NCI-H2171 treated with DMSO at 0.1 percent for 48 hours (cell line): ENCODE measurements around the gene ZFP14.
A peak's percentile ranks its signal among the peaks of the same experiment; 100 is the strongest.

ENCODE experiments used
- DNase-seq: peaks from one replicate; lab custom pipeline; 2025; lab: John Stamatoyannopoulos, UW

ZFP14 gene

DNA sequence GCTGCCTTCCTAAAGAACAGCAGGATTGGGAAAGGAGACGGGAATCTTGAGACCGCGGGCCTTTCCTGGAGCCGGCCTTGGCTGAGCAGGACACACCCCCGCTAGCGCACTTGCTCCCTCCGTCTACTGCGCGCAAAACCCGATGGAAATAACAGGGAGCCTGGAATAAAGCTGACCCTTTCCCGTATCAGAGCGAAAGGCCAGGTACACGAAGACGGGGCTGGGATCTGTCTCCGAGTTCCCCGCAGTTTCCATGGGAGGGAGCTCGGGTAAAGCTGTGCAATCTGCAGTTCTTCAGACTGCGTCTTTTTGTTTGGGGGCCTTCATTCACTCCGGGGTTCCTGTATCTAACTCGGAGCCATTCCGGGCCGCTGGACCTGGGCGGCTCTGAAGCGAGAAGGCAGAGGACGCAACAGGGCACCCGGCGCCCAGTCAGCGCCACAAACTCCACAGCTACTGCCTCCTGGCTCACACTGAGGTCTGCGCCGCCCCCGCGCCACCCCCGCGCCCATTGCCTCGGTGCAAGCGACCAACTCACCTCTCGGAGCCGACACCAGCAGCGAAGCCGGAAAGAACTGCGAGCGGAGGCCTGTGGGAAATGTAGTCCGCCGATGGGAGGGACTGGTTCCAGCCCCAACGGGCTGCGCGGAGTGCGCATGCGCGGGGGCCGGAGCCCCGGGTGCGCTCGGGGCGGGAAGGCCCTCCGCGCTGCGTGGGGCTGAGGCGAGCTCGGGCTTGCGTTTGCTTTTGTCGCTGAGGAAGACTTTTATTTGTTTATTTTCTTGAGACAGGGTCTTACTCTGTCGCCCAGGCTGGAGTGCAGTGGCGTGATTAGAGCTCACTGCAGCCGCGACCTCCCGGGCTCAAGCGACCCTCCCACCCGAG lies at the start of gene ZFP14:
Gene ZFP14 (minus strand): TSS at position 577 of the 885 bp plus-strand sequence. CDS start 11,309 bp downstream, outside the sequence.
- DNase-seq: peak; percentile 93

DNA sequence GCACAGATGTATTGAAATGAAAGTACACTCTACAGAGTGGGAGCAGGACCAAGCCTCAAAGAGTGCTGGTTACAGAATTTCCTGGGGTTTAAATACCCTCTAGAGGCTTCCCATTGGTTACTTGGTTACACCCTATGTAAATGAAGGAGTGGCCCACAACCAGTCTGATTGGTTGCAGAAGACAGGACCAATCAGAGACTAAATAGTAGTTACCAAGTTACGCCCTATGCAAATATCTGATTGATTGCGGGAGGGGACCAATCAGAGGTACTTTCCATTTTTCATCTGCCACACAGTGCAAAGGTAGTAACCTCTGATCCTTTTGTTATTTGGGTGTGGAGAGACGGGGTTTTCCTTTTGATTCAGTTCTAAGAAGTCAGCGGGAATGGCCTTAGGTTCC lies 44.9 kb upstream of the ZFP14 start:
- DNase-seq: no peak

DNA sequence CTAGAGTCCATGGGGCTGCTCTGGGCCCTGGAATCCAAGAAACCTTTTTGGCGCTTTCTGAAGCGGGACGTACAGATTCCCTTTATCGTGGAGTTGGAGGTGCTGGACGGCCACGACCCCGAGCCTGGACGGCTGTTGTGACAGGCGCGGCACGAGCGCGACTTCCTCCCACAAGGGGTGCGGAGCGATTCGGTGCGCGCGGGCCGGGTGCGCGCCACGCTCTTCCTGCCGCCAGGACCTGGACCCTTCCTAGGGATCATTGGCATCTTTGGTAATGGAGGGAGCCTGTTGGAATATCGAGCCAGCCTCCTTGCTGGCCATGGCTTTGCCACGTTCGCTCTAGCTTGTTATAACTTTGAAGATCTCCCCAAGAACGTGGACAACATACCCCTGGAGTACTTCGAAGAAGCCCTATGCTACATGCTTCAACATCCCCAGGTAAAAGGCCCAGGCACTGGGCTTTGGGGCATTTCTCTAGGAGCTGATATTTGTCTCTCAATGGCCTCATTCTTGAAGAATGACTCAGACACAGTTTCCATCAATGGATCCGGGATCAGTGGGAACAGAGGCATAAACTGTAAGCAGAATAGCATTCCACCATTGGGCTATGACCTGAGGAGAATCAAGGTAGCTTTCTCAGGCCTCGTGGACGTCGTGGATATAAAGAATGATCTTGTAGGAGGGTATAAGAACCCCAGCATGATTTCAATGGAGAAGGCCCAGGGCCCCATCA lies 42.9 kb upstream of the ZFP14 start:
- DNase-seq: no peak

DNA sequence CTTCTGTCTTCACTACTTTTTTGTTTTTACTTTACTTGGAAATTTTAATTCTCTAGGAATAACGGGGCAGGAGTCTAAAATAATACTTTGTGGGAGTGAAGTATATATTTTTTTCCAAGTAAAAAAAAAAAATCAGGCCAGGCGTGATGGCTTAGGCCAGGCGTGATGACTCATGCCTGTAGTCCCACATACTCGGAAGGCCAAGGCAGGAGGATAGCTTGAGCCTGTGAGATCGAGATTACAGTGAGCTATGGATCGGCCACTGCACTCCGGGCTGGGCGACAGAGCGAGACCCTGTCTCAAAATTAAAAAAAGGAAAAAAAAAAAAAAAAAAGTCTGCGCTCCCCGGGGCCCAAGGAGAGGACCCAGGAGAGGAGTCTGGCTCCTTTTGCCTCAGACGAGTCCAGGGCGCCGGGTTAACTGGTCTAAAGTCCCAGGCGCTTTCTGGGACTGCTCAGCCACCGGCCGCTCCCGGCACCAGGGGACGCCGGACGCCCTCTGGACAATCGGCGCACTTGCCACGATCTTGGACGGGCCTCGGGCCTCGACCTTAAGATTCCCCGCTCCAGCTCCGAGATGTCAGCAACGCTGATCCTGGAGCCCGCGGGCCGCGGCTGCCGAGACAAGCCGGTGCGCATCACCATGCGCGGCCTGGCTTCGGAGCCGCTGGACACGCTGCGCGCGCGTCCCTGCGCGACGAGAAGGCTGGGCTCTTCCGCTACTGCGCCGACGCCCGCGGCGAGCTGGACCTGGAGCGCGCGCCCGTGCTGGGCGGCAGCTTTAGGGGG lies 42.2 kb upstream of the ZFP14 start:
- DNase-seq: no peak

DNA sequence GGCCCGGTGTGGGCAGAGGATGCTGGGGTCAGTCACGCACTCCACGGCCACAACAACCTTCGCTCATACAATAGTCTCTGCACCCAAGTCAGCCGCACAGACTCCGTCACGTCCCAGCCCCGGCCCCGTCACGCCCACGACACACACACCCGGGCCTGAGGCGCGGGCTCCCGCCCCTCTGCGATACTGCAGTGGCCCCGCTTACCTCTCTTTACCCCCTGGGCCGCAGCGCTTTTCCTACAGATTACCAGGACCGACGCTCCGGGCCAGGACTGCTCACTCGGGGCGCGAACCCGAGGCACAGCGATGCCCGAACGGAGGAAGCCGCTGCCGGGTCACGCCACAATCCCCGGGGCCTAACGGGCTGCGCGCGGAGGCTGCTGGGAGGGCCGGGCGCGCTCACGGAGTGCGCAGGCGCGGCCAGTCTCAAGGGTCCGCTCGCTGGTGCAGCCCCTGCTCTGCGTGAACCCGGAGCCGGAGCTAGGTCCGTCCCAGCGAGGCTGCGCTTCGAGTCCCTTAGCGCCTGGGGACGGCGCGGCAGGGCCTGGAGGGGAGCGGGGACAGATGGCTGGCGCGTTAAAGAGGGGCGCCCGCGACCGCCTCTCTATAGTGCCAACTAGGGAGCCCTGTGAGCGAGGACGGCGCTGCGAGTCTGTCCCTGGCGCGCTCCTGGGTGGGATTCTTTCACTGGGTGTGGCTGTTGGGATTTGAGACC lies 39.4 kb upstream of the ZFP14 start, which contains the start of gene ZFP82:
Gene ZFP82 (minus strand): TSS at position 358 of the 715 bp plus-strand sequence. CDS start 8,855 bp downstream, outside the sequence.
- DNase-seq: peak; percentile 85

DNA sequence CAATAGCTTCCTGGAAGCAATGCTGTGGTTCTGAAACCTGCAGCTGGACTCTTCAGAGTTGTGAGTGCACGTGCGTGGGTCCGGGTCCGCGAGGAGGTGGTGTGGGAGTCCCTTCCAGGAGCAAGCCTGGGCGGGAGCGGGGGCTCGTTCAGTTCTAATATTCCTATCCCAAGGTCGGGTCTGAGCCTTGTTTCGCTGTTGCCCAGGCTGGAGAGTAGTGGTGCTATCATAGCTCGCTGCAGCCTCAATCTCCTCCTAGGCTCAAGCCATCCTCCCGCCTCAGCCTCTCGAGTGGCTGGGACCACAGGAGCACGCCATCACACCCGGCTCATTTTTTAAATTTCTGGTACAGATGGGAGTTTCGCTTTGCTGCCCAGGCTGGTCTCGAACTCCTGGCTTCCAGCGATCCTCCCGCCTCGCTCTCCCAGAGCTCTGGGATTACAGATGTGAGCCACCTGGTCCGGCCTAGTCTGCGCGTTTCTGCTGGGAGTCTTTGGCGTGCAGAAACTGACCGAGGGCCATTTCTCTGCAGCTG lies 38.8 kb upstream of the ZFP14 start:
- no peak for DNase-seq

DNA sequence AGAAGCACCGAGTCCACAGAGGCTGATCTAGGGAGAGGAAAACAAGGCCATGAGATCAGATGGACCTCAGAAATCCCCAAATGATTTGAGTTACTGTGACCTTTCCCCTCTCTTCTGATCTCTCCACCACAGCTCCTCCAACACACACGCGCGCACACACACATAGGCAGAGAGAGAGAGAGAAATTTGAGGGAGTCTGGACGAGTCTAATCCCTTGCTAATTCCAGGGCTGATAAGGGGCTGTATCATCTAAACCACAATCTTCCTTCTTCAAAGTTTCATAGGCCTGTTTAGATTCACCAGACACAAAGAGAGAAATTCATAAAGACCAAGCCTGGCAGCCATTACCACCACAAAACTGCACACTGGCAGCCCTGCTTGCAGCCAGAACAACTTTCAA lies 30.8 kb upstream of the ZFP14 start:
- DNase-seq: no peak

DNA sequence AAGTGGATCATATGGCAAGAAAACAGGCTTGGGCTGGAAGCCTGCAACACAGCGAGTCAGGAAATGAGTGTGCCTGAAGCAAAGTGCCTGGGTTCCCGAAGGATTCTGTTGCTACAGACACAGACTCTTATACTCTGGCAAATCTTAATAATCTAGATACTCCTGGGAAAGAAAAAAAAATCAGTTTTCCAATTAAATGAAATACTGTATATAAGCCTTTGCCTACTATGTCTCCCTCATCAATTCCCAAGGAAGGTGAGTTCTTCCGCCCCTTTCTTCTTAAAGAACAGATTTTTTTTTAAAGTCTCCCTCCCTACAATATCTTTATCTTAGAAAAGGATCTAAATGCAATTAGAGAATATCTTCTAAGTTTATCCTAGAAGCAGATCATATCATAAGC lies 29.1 kb upstream of the ZFP14 start:
- DNase-seq: no peak

DNA sequence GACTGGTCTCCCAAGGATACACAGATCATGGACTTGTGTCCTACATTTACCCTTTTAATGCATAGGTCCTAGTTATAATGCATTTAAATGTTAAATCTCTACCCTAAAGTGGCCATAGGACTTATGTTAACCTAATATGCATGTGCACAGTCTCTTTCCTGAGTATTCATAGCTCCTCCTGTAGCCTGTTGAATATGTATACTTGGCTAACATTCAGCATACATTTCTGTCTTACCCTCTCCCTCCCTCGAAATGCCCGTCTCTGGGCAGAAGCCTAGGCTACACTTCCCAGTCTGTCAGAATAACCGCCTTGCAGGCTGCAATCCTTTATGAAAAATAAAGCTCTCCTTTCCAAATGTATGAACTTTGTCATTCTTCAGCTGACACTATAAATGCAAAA lies 25.5 kb upstream of the ZFP14 start:
- no peak for DNase-seq

DNA sequence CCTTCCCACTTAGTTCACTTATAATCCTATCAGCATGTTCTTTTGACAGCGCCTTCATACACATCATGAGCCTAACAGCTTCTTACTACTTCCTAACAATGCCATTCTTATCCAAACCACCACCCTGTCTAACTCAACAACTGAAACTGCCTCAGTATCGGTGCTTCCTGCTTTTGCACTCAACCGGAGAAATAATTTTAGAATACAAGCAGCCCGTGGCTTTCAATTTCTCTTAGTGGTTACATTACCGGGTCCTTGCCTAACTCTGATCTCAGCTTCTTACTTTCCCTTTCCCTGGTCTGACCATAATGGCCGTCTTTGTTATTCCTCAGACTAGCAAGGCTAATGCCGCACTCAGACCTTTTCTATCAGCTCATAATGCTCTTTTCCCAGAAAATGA lies 22.5 kb upstream of the ZFP14 start:
- no peak for DNase-seq

DNA sequence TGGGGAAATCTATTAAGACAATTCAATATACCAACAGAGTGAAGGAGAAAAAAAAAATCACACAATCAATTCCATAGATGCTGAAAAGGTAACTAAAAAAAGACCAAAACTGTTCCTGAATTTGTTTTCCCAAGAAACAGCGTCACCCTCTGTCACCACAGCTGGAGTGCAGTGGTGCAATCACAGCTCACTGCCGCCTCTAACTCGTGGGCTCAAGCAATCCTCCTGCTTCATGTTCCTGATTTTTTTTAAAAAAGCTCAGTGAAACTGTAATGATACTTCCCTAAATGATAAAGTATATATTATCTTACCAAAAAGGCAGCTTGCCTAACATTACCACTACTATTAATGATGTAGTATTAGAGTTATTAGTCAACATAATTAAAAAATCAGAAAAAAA lies 19.6 kb upstream of the ZFP14 start:
- no peak for DNase-seq

DNA sequence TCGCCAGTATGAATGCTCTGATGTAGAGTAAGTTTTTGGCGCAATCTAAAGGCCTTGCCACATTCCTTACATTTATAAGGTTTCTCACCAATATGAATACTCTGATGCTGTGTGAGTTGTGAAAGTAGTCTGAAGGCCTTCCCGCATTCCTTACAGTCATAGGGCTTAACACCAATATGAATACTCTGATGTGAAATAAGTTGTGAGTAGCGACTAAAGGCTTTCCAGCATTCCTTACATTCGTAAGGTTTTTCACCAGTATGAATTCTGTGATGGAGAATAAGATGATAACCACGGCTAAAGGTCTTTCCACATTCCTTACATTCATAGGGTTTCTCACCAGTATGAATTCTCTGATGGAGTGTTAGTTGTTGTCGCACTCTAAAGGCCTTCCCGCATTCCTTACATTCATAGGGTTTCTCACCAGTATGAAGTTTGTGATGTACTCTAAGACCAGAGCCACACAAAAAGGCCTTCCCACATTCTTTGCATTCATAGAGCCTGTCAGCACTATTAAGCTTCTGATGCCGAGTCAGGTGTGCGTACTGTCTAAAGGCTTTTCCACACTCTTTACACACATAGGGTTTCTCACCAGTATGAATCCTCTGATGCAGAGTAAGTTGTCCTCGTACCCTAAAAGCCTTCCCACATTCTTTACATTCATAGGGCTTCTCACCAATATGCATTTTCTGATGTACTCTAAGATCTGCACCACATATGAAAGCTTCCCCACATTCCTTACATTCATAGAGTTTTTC lies 14.1 kb upstream of the ZFP14 start:
- no peak for DNase-seq

DNA sequence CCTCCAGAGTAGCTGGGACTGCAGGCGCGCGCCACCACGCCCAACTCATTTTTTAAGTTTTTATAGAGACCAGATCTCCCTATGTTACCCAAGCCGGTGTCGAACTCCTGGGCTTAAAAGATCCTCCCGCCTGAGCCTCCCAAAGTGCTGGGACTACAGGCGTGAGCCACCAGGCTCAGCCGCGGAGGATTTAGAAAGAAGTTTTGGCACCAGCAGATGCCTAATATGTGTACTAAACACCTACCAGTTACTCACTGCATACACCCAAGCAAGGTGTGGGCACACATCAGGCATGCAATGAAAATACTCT lies 464 bp upstream of the ZFP14 start:
- DNase-seq: no peak

DNA sequence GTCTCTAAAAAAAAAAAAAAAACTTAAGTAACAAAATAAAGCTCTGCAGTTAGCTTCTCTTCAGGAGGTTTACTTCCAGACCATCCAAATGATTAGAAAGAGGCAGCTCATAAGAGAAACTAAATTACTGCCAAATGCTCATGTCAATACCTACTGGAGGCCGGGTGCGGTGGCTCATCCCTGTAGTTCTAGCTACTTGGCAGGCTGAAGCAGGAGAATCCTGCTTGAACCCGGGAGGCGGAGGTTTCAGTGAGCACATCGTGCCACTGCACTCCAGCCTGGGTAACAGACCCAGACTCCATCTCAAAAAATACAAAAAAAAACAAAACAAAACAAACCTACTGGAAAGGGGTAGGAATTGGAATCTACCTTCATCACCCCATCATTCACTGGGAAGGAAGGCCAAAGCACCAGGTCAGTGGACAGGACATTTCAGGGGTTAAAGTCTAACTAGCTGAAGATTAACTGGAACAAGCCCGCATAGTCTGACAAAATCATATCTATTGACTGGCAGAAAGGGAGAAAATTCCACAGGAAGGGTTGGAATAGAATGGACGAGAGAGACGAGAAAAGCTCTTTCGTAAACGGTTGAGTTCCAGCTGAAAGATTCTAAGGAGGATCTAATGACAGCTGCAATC lies 1.3 kb downstream of the ZFP14 start:
- DNase-seq: no peak

DNA sequence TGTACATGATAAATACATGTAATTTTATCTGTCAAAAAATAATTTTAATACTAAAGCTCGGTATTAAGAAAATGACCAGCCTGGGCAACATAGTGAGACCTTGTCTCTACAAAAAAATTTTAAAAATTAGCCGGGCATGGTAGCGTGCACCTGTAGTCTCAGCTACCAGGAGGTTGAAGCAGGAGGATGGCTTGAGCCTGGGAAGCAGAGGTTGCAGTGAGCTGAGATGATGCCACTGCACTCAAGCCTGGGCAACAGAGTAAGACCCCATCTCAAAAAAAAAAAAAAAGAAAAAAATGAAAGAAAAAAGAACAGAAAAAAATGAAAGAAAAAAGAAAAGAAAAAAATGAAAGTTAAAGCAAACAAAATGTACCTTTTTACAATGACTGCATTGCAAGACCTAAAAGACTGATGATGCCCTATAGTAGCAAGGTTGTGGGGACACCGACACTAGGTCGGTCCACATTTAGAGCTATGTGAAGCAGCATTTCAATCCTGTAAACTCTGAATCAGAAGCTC lies 5.3 kb downstream of the ZFP14 start:
- DNase-seq: no peak

DNA sequence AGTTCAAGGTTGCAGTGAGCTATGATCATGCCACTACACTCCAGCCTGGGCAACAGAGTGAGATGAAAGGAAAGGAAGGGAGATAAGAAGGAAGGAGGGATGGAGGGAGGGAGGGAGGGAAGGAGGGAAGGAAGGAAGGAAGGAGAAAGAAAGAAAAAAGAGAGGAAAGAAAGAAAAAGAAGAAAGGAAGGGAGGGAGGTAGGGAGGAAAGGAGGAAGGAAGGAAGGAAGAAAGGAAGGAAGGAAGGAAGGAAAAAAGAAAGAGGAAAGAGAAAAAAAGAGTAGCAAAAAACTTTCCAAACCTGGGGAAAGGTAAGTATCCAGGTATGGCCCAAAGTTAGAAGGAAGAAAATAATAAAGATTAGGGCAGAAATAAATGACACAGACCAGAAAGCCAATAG lies 7.1 kb downstream of the ZFP14 start:
- no peak for DNase-seq

DNA sequence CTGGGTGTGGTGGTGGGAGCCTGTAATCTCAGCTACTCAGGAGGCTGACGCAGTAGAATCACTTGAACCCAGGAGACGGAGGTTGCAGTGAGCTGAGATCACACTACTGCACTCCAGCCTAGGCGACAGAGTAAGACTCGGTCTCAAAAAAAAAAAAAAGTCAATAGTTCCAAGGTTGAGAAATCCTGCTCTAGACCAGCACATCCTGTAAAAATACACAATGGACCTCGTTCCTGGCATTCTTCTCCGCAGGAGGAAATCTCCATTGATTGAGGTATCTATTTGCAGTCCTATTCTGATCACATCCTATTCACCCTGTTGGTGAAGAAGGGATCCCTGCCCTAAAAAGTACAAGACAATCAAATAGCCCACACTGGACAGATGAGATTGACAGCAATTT lies 15.2 kb downstream of the ZFP14 start:
- DNase-seq: no peak

DNA sequence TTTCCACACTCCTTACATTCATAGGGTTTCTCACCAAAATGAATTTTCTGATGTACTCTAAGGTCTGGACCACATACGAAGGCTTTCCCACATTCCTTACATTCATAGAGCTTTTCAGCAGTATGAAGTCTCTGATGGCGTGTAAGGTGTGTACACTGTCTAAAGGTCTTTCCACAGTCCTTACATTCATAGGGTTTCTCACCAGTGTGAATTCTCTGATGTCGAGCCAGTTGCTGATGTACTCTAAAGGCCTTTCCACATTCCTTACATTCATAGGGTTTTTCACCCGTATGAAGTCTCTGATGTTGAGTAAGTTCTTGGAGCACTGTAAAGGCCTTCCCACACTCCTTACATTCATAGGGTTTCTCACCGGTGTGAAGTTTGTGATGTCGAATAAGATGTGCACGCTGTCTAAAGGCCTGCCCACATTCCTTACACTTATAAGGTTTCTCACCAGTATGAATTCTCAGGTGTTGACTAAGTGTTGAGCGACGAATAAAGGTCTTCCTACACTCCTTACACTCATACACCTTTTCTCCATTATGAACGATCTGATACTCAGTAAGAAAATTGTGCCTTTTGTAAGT lies 38.1 kb downstream of the ZFP14 start:
- no peak for DNase-seq

DNA sequence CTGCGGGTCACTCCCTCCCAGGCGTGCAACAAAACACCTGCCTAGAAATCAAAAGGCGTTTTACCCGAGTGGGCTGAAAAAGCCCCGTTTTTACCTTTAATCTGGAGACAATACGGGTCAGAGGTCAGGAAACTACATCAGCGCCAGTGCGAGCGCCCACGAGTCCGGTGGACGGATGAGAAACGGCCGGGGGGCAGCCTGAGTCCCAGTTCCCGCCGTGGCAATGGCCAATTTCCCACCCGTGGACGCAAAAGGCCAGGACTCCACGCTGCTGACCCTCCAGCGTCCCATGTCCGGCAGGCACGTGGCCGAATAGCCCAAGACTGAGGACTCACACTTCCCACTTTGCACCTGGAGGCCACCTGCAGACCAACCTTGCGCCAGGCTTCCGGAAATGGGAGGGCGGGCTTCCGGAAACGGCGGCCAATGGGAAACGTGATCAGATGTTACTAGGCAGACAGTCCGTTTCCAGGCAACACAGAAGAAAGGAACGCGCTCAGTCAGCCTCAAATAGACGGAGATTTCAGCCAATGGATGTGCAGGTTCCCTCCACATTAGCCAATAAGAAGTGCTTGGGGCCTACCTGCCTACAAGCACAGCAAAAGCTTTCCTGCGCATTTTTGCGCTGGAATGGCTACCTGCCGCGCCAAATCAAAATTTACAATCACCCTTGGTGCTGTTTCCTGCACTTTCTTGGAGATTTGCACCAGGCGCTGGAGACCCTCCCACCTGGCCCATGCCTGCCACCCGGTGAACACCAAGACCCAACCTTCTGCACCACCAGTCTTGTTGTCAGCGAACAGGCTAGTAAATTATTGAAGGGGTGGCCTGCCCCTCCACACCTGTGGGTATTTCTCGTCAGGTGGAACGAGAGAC lies 47.4 kb downstream of the ZFP14 start:
- DNase-seq: peak; percentile 99
